Measurements from ENCODE around the gene ULK1. TPM values are rescaled to one million over a fixed set of nuclear protein-coding genes. Genes with fewer than 3 reads are reported as not detected.

ULK1 gene
- polyA plus RNA-seq, 1 donor from 2014 or later, result 19.0 TPM

DNA sequence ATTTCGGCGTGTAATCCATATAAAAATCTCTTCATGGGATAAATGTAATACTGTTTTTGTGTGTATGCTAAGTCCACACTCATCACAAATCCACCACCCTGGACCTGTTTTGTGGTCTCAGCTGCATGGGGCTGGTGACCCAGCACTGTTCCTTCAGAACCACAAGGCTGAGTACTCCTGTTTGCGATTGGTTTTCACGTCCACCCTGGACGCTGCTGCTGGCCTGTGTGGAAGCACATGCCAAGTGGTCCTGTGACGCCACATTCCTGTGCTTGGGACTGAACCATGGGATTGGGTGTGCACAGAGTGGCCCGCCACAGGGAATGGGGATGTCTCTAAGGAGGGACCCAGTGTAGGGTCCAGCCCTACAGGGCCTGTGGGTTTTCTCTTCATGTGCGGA is 39.0 kb downstream of the ULK1 start:
- no peaks in the 10 kb centered on the region for H3K36me3 ChIP-seq (ENCODE audit: insufficient read depth, low read length)
- no peak overlapping the region for H2AFZ ChIP-seq (ENCODE audit: low read depth, low read length)
- no peaks in the 10 kb centered on the region for H4K20me1 ChIP-seq (ENCODE audit: insufficient read depth)

DNA sequence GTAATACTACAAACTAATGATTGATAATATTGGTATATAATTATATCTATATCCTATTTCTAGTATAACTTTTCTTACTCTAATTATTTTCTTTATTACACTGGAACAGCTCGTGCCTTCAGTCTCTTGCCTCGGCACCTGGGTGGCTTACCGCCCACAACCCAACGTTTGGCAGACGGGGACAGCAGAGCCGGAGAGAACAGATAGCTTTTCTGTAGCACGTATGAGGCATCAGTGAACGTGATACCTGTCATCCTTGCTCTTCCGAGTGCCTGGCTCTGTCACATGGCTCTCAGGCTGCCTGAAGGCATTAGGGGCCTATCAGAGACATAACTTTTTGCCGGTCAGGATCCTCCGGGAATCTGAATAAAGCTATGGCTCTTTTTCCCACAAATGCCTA is 40.1 kb downstream of the ULK1 start:
- Histone ChIP-seq H3K27me3 (ENCODE audit: insufficient read depth, low read depth, low read length) (no peaks in the 10 kb centered on the region), H2AFZ (ENCODE audit: low read depth, low read length) (no peak overlapping the region), H3K27ac (ENCODE audit: low read length) (no peak overlapping the region), H3K4me2 (ENCODE audit: low read length) (no peak overlapping the region), H3K79me2 (replicated peaks; ENCODE audit: insufficient read depth, low read length) (no peaks in the 10 kb centered on the region), H3K9ac (ENCODE audit: low read length) (no peak overlapping the region), H3K4me3 (ENCODE audit: low read length) (no peak overlapping the region), H3K36me3 (ENCODE audit: insufficient read depth, low read length) (no peaks in the 10 kb centered on the region), H3K9me2 (ENCODE audit: insufficient read depth, low read length) (no peaks in the 10 kb centered on the region), H3K9me3 (ENCODE audit: low read length) (no peaks in the 10 kb centered on the region), H4K20me1 (ENCODE audit: insufficient read depth) (no peaks in the 10 kb centered on the region), H3F3A (ENCODE audit: insufficient read depth, low read length, poor library complexity, severe bottlenecking) (no peaks in the 10 kb centered on the region)
- TF ChIP-seq MXI1 (conservative IDR thresholded peaks at IDR 0.05; ENCODE audit: poor library complexity, severe bottlenecking) (no peak), RAD21 (conservative IDR thresholded peaks at IDR 0.05) (no peak), CTCF (IDR thresholded peaks at IDR 0.05; ENCODE audit: poor library complexity, severe bottlenecking) (no peak), EP300 (conservative IDR thresholded peaks at IDR 0.05; ENCODE audit: poor library complexity, severe bottlenecking) (no peak), TAF1 (IDR thresholded peaks at IDR 0.05; ENCODE audit: low read depth) (no peak), EZH2 (IDR thresholded peaks at IDR 0.05; ENCODE audit: borderline replicate concordance, insufficient read depth, low read length, poor library complexity, severe bottlenecking) (no peak), POLR2AphosphoS5 (IDR thresholded peaks at IDR 0.05) (no peak), SMC3 (conservative IDR thresholded peaks at IDR 0.05; ENCODE audit: poor library complexity) (no peak)

More for the DNA sequence above, 39.0 kb downstream of the ULK1 start:
- Histone ChIP-seq H3K9ac (ENCODE audit: low read length) (no peak overlapping the region), H3K79me2 (replicated peaks; ENCODE audit: insufficient read depth, low read length) (no peaks in the 10 kb centered on the region), H3K9me3 (ENCODE audit: low read length) (no peaks in the 10 kb centered on the region), H3K4me3 (ENCODE audit: low read length) (no peak overlapping the region), H3K9me2 (ENCODE audit: insufficient read depth, low read length) (no peaks in the 10 kb centered on the region), H3K27me3 (ENCODE audit: insufficient read depth, low read depth, low read length) (no peaks in the 10 kb centered on the region), H3K4me2 (ENCODE audit: low read length) (no peak overlapping the region), H3K27ac (ENCODE audit: low read length) (no peak overlapping the region), H3F3A (ENCODE audit: insufficient read depth, low read length, poor library complexity, severe bottlenecking) (no peaks in the 10 kb centered on the region)
- TF ChIP-seq EZH2 (IDR thresholded peaks at IDR 0.05; ENCODE audit: borderline replicate concordance, insufficient read depth, low read length, poor library complexity, severe bottlenecking) (no peak), POLR2AphosphoS5 (IDR thresholded peaks at IDR 0.05) (no peak), SMC3 (conservative IDR thresholded peaks at IDR 0.05; ENCODE audit: poor library complexity) (no peak), EP300 (conservative IDR thresholded peaks at IDR 0.05; ENCODE audit: poor library complexity, severe bottlenecking) (no peak), MXI1 (conservative IDR thresholded peaks at IDR 0.05; ENCODE audit: poor library complexity, severe bottlenecking) (no peak), REST (IDR thresholded peaks at IDR 0.05; ENCODE audit: borderline replicate concordance) (no peak), TAF1 (IDR thresholded peaks at IDR 0.05; ENCODE audit: low read depth) (no peak), RAD21 (conservative IDR thresholded peaks at IDR 0.05) (no peak), CTCF (IDR thresholded peaks at IDR 0.05; ENCODE audit: poor library complexity, severe bottlenecking) (no peak)
